Left ventricle myocardium inferior (tissue), 1 donor: ENCODE data around the gene LARP1. TPM values are rescaled to one million over a fixed set of nuclear protein-coding genes. Genes with fewer than 3 reads are reported as not detected.

Source experiments
- DNase-seq: peaks from one replicate; pipeline ENCODE4 v3.0.0-alpha.2; 2020
- H3K27ac ChIP-seq: fragments of 200-600 bp; replicated peaks from 2 replicates; pipeline ENCODE4 v1.8.0; 2021
- H3K27me3 ChIP-seq: fragments of 200-600 bp; 2 replicates; pipeline ENCODE4 v1.8.0; 2021; ENCODE audit warnings: low read depth
- H3K36me3 ChIP-seq: fragments of 200-600 bp; 2 replicates; pipeline ENCODE4 v1.8.0; 2021
- H3K4me1 ChIP-seq: fragments of 200-600 bp; 2 replicates; pipeline ENCODE4 v1.8.0; 2021
- H3K4me3 ChIP-seq: fragments of 200-600 bp; 2 replicates; pipeline ENCODE4 v1.8.0; 2021; ENCODE audit warnings: mild to moderate bottlenecking, moderate library complexity
- H3K9me3 ChIP-seq: fragments of 200-600 bp; replicated peaks from 2 replicates; pipeline ENCODE4 v1.8.0; 2021
- CTCF ChIP-seq: fragments of 200-600 bp; IDR thresholded peaks from 2 replicates; pipeline ENCODE4 v1.8.0; 2021; ENCODE audit warnings: antibody characterized with exemption, mild to moderate bottlenecking, borderline replicate concordance
- intact Hi-C: fragments of 100-400 bp; cut with micrococcal nuclease; formaldehyde crosslinking; loops from one replicate; pipeline ENCODE4 v1.11.0; 2022
- total RNA-seq: library from RNA; stranded (reverse); fragmentation: NEBNext Ultra II Directional; extraction: Animal tissue kit (Norgen Biotek cat#: 25700); gene quantifications from one replicate; pipeline ENCODE4 v1.2.1, GENCODE V29; 2021
- donor health status: DM: no; HTN: yes; CAD: no; lungs with severe emphysema.

Gene LARP1
- total RNA-seq, 1 donor from 2014 or later: 148 TPM

DNA sequence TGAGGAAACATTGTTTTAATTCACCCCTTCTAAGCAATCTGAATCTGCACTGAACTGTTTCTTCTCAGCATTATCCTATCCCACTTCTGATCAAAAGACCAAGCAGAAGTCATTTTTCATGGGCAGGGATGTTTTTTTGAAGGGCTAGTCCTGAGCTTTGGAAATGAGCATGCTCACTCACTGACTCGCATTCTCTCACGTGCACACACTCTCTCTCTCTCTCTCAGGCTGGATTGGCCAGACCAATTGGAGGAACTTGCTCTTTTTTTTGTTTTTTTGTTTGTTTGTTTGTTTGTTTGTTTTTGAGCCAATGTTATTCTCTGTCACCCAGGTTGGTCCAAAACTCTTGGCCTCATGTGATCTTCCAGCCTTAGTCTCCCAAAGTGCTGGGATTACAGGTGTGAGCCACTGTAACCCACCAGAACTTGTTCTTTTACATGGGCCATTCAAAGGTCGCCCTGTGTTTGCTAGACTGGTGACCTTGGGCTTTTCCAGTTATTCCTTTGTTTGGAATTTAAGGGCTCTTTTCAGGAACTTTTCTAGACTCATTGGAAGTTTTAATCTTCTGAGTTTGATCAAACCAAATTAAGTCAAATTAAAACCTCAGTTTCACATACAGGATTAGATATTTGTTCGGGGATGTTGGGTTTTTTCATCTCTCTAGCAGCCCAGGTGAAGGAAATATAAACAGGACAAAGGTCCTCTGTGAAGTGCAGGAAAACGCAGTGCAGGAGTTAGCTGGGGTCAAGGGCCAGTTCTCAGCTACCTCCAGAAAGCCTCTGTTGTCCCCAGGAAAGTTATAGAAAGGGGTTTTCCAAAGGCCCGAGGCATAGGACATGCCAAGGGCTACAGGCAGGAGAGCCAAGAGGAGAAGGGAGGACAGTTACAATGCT is 82.1 kb downstream of the LARP1 start:
- Histone ChIP-seq H3K36me3 (peaks cover 30% of the 10 kb centered on the region), H3K4me1 (peaks cover 40% of the 10 kb centered on the region), H3K27me3 (no peaks in the 10 kb centered on the region), H3K9me3 (no peaks in the 10 kb centered on the region), H3K27ac (no peak overlapping the region), H3K4me3 (no peak overlapping the region)
- DNase-seq: no peak
- intact Hi-C loops: no loop called here
- no peak for TF ChIP-seq CTCF

GRCh38 chr5:154840435-154841272 is 85.5 kb downstream of the LARP1 start:
- H3K4me1 ChIP-seq: peaks cover 51% of the 10 kb centered on the region
- no peak for TF ChIP-seq CTCF
- DNase-seq: no peak
- no peak overlapping the region for H3K27ac ChIP-seq
- no peaks in the 10 kb centered on the region for H3K27me3 ChIP-seq
- H3K9me3 ChIP-seq: no peaks in the 10 kb centered on the region
- intact Hi-C loops: no loop called here
- peaks cover 30% of the 10 kb centered on the region for H3K36me3 ChIP-seq
- H3K4me3 ChIP-seq: no peak overlapping the region

GRCh38 chr5:154841273-154841661 is 86.1 kb downstream of the LARP1 start:
- no peak for DNase-seq
- H3K4me1 ChIP-seq: peaks cover 51% of the 10 kb centered on the region
- no peak overlapping the region for H3K27ac ChIP-seq
- H3K9me3 ChIP-seq: no peaks in the 10 kb centered on the region
- intact Hi-C loops: no loop called here
- H3K4me3 ChIP-seq: no peak overlapping the region
- no peaks in the 10 kb centered on the region for H3K27me3 ChIP-seq
- H3K36me3 ChIP-seq: peaks cover 26% of the 10 kb centered on the region
- no peak for TF ChIP-seq CTCF

DNA sequence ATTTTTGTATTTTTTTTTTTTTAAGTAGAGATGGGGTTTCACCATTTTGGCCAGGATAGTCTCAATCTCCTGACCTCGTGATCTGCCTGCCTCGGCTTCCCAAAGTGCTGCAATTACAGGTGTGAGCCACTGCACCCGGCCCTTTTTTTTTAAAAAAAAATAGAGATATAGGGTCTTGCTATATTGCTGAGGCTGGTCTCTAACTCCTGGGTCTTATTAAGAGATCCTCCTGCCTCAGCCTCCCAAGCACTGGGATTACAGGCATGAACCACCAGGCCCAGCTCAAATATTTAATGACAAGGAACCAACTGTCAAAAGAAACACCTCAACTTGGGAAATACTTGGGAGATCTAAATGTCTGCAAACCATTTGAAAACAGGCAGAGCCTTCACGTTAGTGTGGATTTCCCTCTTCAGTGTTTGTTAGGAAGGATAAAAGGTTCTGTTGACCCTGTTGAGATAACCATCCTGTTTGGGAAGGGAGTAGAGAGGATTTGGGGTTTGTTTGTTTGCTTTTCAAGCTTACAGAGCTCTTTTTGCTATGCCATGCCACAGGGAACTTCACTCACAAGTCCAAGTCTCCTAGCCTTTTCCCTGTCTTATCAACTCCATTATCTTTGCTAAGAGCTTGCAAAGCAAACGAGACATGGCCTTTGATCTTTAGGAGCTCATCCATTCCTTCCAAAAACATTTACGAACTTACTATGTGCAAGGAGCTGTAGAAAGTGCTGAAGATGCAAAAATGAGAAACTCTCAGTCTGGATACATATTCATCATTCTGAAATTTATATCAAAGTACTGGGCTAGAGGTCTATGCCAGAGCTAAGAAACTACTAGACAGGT is 87.7 kb downstream of the LARP1 start:
- H3K27ac ChIP-seq: no peak overlapping the region
- DNase-seq: no peak
- no peaks in the 10 kb centered on the region for H3K27me3 ChIP-seq
- intact Hi-C loops: no loop called here
- H3K4me3 ChIP-seq: no peak overlapping the region
- H3K36me3 ChIP-seq: peaks cover 11% of the 10 kb centered on the region
- peaks cover 67% of the 10 kb centered on the region for H3K4me1 ChIP-seq
- TF ChIP-seq CTCF: no peak
- H3K9me3 ChIP-seq: no peaks in the 10 kb centered on the region

GRCh38 chr5:154844809-154845208 is 89.6 kb downstream of the LARP1 start:
- Histone ChIP-seq H3K4me1 (peaks cover 86% of the 10 kb centered on the region), H3K9me3 (no peaks in the 10 kb centered on the region), H3K27me3 (no peaks in the 10 kb centered on the region), H3K27ac (no peak overlapping the region), H3K4me3 (no peak overlapping the region), H3K36me3 (peaks cover 8% of the 10 kb centered on the region)
- DNase-seq: no peak
- intact Hi-C loops: no loop called here
- no peak for TF ChIP-seq CTCF
